Activated T-cell treated with anti-CD3 and anti-CD28 coated beads, Interleukin-2, amount 50 U/mL, for 72 hours (primary cell): ENCODE results near the gene PARP15. TPM values are rescaled to one million over a fixed set of nuclear protein-coding genes. Genes with fewer than 3 reads are reported as not detected.
A peak's percentile ranks its signal among the peaks of the same experiment; 100 is the strongest.

Experiments used
- ATAC-seq, 2 donors: fragments of 150-1000 bp; cut with Tn5 transposase; replicated peaks in 1 of 2; 2 replicates each; pipeline ENCODE4 v1.10.0; 2021; ENCODE audit warnings: moderate library complexity in 2 of 2, mild to moderate bottlenecking in 1 of 2
- DNase-seq, 2 donors: peaks; one replicate each; pipeline ENCODE4 v3.0.0; 2021 to 2022; ENCODE audit warnings: mixed read lengths in 1 of 2
- H3K27ac Mint-ChIP-seq: one replicate; pipeline ENCODE4 v1.8.0; 2022; ENCODE audit warnings: mild to moderate bottlenecking, moderate library complexity, mixed read lengths
- H3K27me3 Mint-ChIP-seq: one replicate; pipeline ENCODE4 v1.8.0; 2022; ENCODE audit warnings: low read depth, mixed read lengths
- H3K36me3 Mint-ChIP-seq, 2 donors: one replicate each; pipeline ENCODE4 v1.8.0; 2022; ENCODE audit warnings: mixed read lengths in 2 of 2, mild to moderate bottlenecking in 1 of 2; ENCODE audit not compliant: insufficient read depth in 2 of 2
- H3K4me1 Mint-ChIP-seq: one replicate; pipeline ENCODE4 v1.8.0; 2022; ENCODE audit warnings: low read depth, mixed read lengths
- H3K4me3 Mint-ChIP-seq, 2 donors: one replicate each; pipeline ENCODE4 v1.8.0; 2022; ENCODE audit warnings: mild to moderate bottlenecking in 2 of 2, mixed read lengths in 2 of 2, moderate library complexity in 2 of 2
- H3K9me3 Mint-ChIP-seq, 2 donors: one replicate each; pipeline ENCODE4 v1.8.0; 2022; ENCODE audit warnings: mixed read lengths in 2 of 2
- total RNA-seq, 2 donors: library from RNA; stranded (reverse); gene quantifications; one replicate each; pipeline ENCODE4 v1.2.3, GENCODE V29; 2022

PARP15 gene
- total RNA-seq, 2 donors from 2014 or later, result 23.7 to 28.6 TPM

- peaks cover 52% of the 10 kb centered on the region for H3K4me1 Mint-ChIP-seq
- H3K27ac Mint-ChIP-seq, result no peak overlapping the region
- no peak overlapping the region for H3K4me3 Mint-ChIP-seq
- H3K36me3 Mint-ChIP-seq, result peaks cover 21 to 35% of the 10 kb centered on the region in 2 donors
- ATAC-seq (no peak), DNase-seq (no peak)
- H3K27me3 Mint-ChIP-seq, result no peaks in the 10 kb centered on the region
- H3K9me3 Mint-ChIP-seq, result peaks cover 14% of the 10 kb centered on the region in 2 donors
Measured at GRCh38 chr3:122581622-122582021, 4.2 kb downstream of the PARP15 start.

- Mint-ChIP-seq H3K4me3 (no peak overlapping the region), H3K27me3 (no peaks in the 10 kb centered on the region), H3K4me1 (peaks cover 49% of the 10 kb centered on the region), H3K9me3 (peaks cover 14% of the 10 kb centered on the region in 2 donors), H3K27ac (no peak overlapping the region), H3K36me3 (peaks cover 21 to 35% of the 10 kb centered on the region in 2 donors)
- no peak for DNase-seq
- ATAC-seq, result no peak
Measured at GRCh38 chr3:122582390-122582789, 4.9 kb downstream of the PARP15 start.

GRCh38 chr3:122586098-122586497 is 8.6 kb downstream of the PARP15 start:
- ATAC-seq (no peak), DNase-seq (no peak)
- Mint-ChIP-seq H3K27ac (no peak overlapping the region), H3K27me3 (no peaks in the 10 kb centered on the region), H3K36me3 (peaks cover 20 to 28% of the 10 kb centered on the region in 2 donors), H3K4me1 (peaks cover 48% of the 10 kb centered on the region), H3K4me3 (no peak overlapping the region), H3K9me3 (peaks cover 13 to 14% of the 10 kb centered on the region in 2 donors)

- ATAC-seq (no peak), DNase-seq (no peak)
- Mint-ChIP-seq H3K27ac (no peak overlapping the region), H3K36me3 (peaks cover 13 to 20% of the 10 kb centered on the region in 2 donors), H3K9me3 (peaks cover 6 to 8% of the 10 kb centered on the region in 2 donors), H3K4me3 (no peak overlapping the region), H3K27me3 (no peaks in the 10 kb centered on the region), H3K4me1 (peaks cover 48% of the 10 kb centered on the region)
Measured at GRCh38 chr3:122586773-122587485, 9.5 kb downstream of the PARP15 start.

- Mint-ChIP-seq H3K9me3 (peaks cover 3 to 5% of the 10 kb centered on the region in 2 donors), H3K27ac (peak overlapping the region; percentile 77), H3K27me3 (no peaks in the 10 kb centered on the region), H3K4me1 (peaks cover 48% of the 10 kb centered on the region), H3K4me3 (no peak overlapping the region), H3K36me3 (peaks cover 7 to 13% of the 10 kb centered on the region in 2 donors)
- DNase-seq (no peak), ATAC-seq (no peak)
Measured at GRCh38 chr3:122587572-122587971, 10.1 kb downstream of the PARP15 start.

- Mint-ChIP-seq H3K9me3 (no peaks in the 10 kb centered on the region), H3K4me3 (no peak overlapping the region), H3K27me3 (no peaks in the 10 kb centered on the region), H3K27ac (no peak overlapping the region), H3K4me1 (peaks cover 40% of the 10 kb centered on the region), H3K36me3 (no peaks in the 10 kb centered on the region)
- DNase-seq, result no peak
- ATAC-seq, result no peak
Measured at GRCh38 chr3:122589297-122589696, 11.8 kb downstream of the PARP15 start.

- Mint-ChIP-seq H3K27ac (no peak overlapping the region), H3K4me3 (no peak overlapping the region), H3K36me3 (no peaks in the 10 kb centered on the region), H3K27me3 (no peaks in the 10 kb centered on the region), H3K9me3 (no peaks in the 10 kb centered on the region), H3K4me1 (peaks cover 32% of the 10 kb centered on the region)
- DNase-seq (no peak), ATAC-seq (no peak)
Measured at GRCh38 chr3:122590610-122591009, 13.2 kb downstream of the PARP15 start.

GRCh38 chr3:122594025-122594424 is 16.6 kb downstream of the PARP15 start:
- peaks cover 1 to 2% of the 10 kb centered on the region in 2 donors for H3K9me3 Mint-ChIP-seq
- peaks cover 0 to 2% of the 10 kb centered on the region in 2 donors for H3K36me3 Mint-ChIP-seq
- no peak overlapping the region for H3K4me3 Mint-ChIP-seq
- DNase-seq, result no peak
- H3K27ac Mint-ChIP-seq, result no peak overlapping the region
- ATAC-seq, result no peak
- no peaks in the 10 kb centered on the region for H3K27me3 Mint-ChIP-seq
- H3K4me1 Mint-ChIP-seq, result peaks cover 14% of the 10 kb centered on the region

GRCh38 chr3:122598151-122598550 is 20.7 kb downstream of the PARP15 start:
- H3K27ac Mint-ChIP-seq, result no peak overlapping the region
- H3K36me3 Mint-ChIP-seq, result peaks cover 0 to 2% of the 10 kb centered on the region in 2 donors
- H3K27me3 Mint-ChIP-seq, result no peaks in the 10 kb centered on the region
- no peak overlapping the region for H3K4me3 Mint-ChIP-seq
- H3K4me1 Mint-ChIP-seq, result no peaks in the 10 kb centered on the region
- ATAC-seq, result no peak
- peaks cover 1 to 2% of the 10 kb centered on the region in 2 donors for H3K9me3 Mint-ChIP-seq
- no peak for DNase-seq

GRCh38 chr3:122598556-122598955 is 21.1 kb downstream of the PARP15 start:
- H3K4me3 Mint-ChIP-seq, result no peak overlapping the region
- DNase-seq (no peak), ATAC-seq (no peak)
- no peak overlapping the region for H3K27ac Mint-ChIP-seq
- no peaks in the 10 kb centered on the region for H3K27me3 Mint-ChIP-seq
- H3K9me3 Mint-ChIP-seq, result peaks cover 1 to 2% of the 10 kb centered on the region in 2 donors
- peaks cover 0 to 2% of the 10 kb centered on the region in 2 donors for H3K36me3 Mint-ChIP-seq
- no peaks in the 10 kb centered on the region for H3K4me1 Mint-ChIP-seq

GRCh38 chr3:122602011-122602710 is 24.7 kb downstream of the PARP15 start:
- Mint-ChIP-seq H3K27me3 (no peaks in the 10 kb centered on the region), H3K4me1 (no peaks in the 10 kb centered on the region), H3K27ac (no peak overlapping the region), H3K36me3 (no peaks in the 10 kb centered on the region), H3K4me3 (no peak overlapping the region), H3K9me3 (no peaks in the 10 kb centered on the region)
- no peak for DNase-seq
- ATAC-seq, result no peak

- no peak overlapping the region for H3K4me3 Mint-ChIP-seq
- H3K27me3 Mint-ChIP-seq, result no peaks in the 10 kb centered on the region
- peak overlapping the region; percentile 22 for H3K27ac Mint-ChIP-seq
- no peaks in the 10 kb centered on the region for H3K9me3 Mint-ChIP-seq
- H3K4me1 Mint-ChIP-seq, result no peaks in the 10 kb centered on the region
- peaks cover 0 to 2% of the 10 kb centered on the region in 2 donors for H3K36me3 Mint-ChIP-seq
- ATAC-seq (no peak), DNase-seq (no peak)
Measured at GRCh38 chr3:122603056-122603455, 25.6 kb downstream of the PARP15 start.

- ATAC-seq (no peak), DNase-seq (no peak)
- no peak overlapping the region for H3K27ac Mint-ChIP-seq
- H3K4me1 Mint-ChIP-seq, result peaks cover 20% of the 10 kb centered on the region
- H3K4me3 Mint-ChIP-seq, result no peak overlapping the region
- H3K36me3 Mint-ChIP-seq, result peaks cover 8 to 10% of the 10 kb centered on the region in 2 donors
- no peaks in the 10 kb centered on the region for H3K27me3 Mint-ChIP-seq
- H3K9me3 Mint-ChIP-seq, result peaks cover 3% of the 10 kb centered on the region in 2 donors
Measured at GRCh38 chr3:122606330-122606729, 28.9 kb downstream of the PARP15 start.
